Body of pancreas (tissue), 4 donors: Measurements from ENCODE around the gene EFCAB6. TPM values are rescaled to one million over a fixed set of nuclear protein-coding genes. Genes with fewer than 3 reads are reported as not detected.

ENCODE experiments used
- ATAC-seq: fragments of 150-250 bp; one replicate; pipeline ENCODE4 v1.9.1; 2016
- DNase-seq, 4 donors: peaks; one replicate each; pipeline ENCODE4 v3.0.0-alpha.2; 2019
- H3K27ac ChIP-seq, 4 donors: fragments of 200-600 bp; sonication (generic); 1 replicate in 3 of 4; 2 replicates in 1 of 4; pipeline versions ENCODE4 v1.5.1 to v1.6.1; 2016 to 2019; ENCODE audit warnings: mild to moderate bottlenecking in 1 of 4, mixed read lengths in 1 of 4, moderate library complexity in 1 of 4
- H3K27me3 ChIP-seq, 2 donors: fragments of 200-600 bp; sonication (generic); one replicate each; pipeline ENCODE4 v1.6.0; 2016; ENCODE audit warnings: mild to moderate bottlenecking in 1 of 2
- H3K36me3 ChIP-seq, 2 donors: fragments of 200-600 bp; sonication (generic); replicated peaks in 1 of 2; 2 replicates each; pipeline ENCODE4 v1.5.1; 2016; ENCODE audit warnings: low read depth in 2 of 2; ENCODE audit not compliant: insufficient read depth in 1 of 2
- H3K4me1 ChIP-seq: fragments of 200-600 bp; sonication (generic); one replicate; pipeline ENCODE4 v1.6.0; 2016
- H3K4me3 ChIP-seq, 2 donors: fragments of 200-600 bp; sonication (generic); 1 replicate in 1 of 2; 2 replicates in 1 of 2; pipeline ENCODE4 v1.5.1; 2016 to 2019
- H3K9me3 ChIP-seq, 3 donors: fragments of 200-600 bp; sonication (generic); 1 replicate in 2 of 3; 2 replicates in 1 of 3; pipeline ENCODE4 v1.5.1; 2016
- CTCF ChIP-seq, 7 experiments: fragments of 450-650 bp in 4 of 7; fragments of 200-600 bp in 3 of 7; sonication (generic) in 3 of 7; IDR thresholded peaks; one replicate each; pipeline ENCODE4 v1.5.1; 2016 to 2019; ENCODE audit warnings: antibody characterized with exemption in 7 of 7
- POLR2A ChIP-seq, 3 donors: fragments of 450-650 bp; IDR thresholded peaks; one replicate each; pipeline ENCODE4 v1.6.1; 2016; ENCODE audit warnings: antibody characterized with exemption in 3 of 3, mild to moderate bottlenecking in 2 of 3
- WGBS, 2 donors: methylation state at CpG; one replicate each; pipeline ENCODE4 v1.1.5; 2017; 5-methylcytosine and 5-hydroxymethylcytosine counted together
- intact Hi-C: fragments of 100-400 bp; cut with DNase I; formaldehyde crosslinking; loops from one replicate; pipeline ENCODE4 v1.15.1; 2023
- total RNA-seq, 2 donors: library from RNA; depleted of rRNA; stranded (reverse); fragments of >200 nt; gene quantifications; one replicate each; pipeline ENCODE4 v1.1.0, GENCODE V29; 2016

The EFCAB6 gene
- total RNA-seq, 2 donors from 2014 or later: 4.0 to 4.4 TPM

GRCh38 chr22:43634316-43634715 lies 177.8 kb downstream of the EFCAB6 start:
- no peaks in the 10 kb centered on the region for H3K27me3 ChIP-seq
- H3K4me3 ChIP-seq: no peak overlapping the region
- 63 to 95% methylated on average over 3 to 4 of the region's 4 CpGs for WGBS, 2 donors
- intact Hi-C loops: no loop called here
- ATAC-seq: no peak
- H3K27ac ChIP-seq: no peak overlapping the region
- no peak for TF ChIP-seq POLR2A (IDR thresholded peaks at IDR 0.05)
- no peak for TF ChIP-seq CTCF (IDR thresholded peaks at IDR 0.05)
- peaks cover 0 to 4% (median 0%) of the 10 kb centered on the region in 3 donors for H3K9me3 ChIP-seq
- H3K4me1 ChIP-seq: no peaks in the 10 kb centered on the region
- DNase-seq: no peak
- H3K36me3 ChIP-seq: no peaks in the 10 kb centered on the region

- TF ChIP-seq CTCF (IDR thresholded peaks at IDR 0.05) (no peak), POLR2A (IDR thresholded peaks at IDR 0.05) (no peak)
- WGBS, 2 donors: 79 to 80% methylated on average over 13 of the region's 13 CpGs
- Histone ChIP-seq H3K4me3 (no peak overlapping the region), H3K36me3 (no peaks in the 10 kb centered on the region), H3K27me3 (no peaks in the 10 kb centered on the region), H3K9me3 (no peaks in the 10 kb centered on the region), H3K27ac (no peak overlapping the region), H3K4me1 (no peaks in the 10 kb centered on the region)
- intact Hi-C loops: no loop called here
- DNase-seq (no peak), ATAC-seq (no peak)
These were observed 178.3 kb downstream of the EFCAB6 start for GRCh38 chr22:43633631-43634285.

- no peaks in the 10 kb centered on the region for H3K4me1 ChIP-seq
- WGBS, 2 donors: 93 to 94% methylated on average over 10 of the region's 10 CpGs
- no peaks in the 10 kb centered on the region for H3K36me3 ChIP-seq
- no peaks in the 10 kb centered on the region for H3K27me3 ChIP-seq
- H3K9me3 ChIP-seq: no peaks in the 10 kb centered on the region
- ATAC-seq: no peak
- TF ChIP-seq CTCF (IDR thresholded peaks at IDR 0.05): no peak
- TF ChIP-seq POLR2A (IDR thresholded peaks at IDR 0.05): no peak
- intact Hi-C loops: no loop called here
- no peak for DNase-seq
- H3K27ac ChIP-seq: no peak overlapping the region
- H3K4me3 ChIP-seq: no peak overlapping the region
These were observed 180.3 kb downstream of the EFCAB6 start for GRCh38 chr22:43631846-43632245.

- 91 to 92% methylated on average over 11 of the region's 11 CpGs for WGBS, 2 donors
These were observed 180.9 kb downstream of the EFCAB6 start for GRCh38 chr22:43631201-43631600.

More at GRCh38 chr22:43631201-43631600, 180.9 kb downstream of the EFCAB6 start:
- no peaks in the 10 kb centered on the region for H3K9me3 ChIP-seq
- no peak for TF ChIP-seq POLR2A (IDR thresholded peaks at IDR 0.05)
- TF ChIP-seq CTCF (IDR thresholded peaks at IDR 0.05): no peak
- no peak overlapping the region for H3K4me3 ChIP-seq
- ATAC-seq (no peak), DNase-seq (no peak)
- no peaks in the 10 kb centered on the region for H3K36me3 ChIP-seq
- no peaks in the 10 kb centered on the region for H3K4me1 ChIP-seq
- no peaks in the 10 kb centered on the region for H3K27me3 ChIP-seq
- H3K27ac ChIP-seq: no peak overlapping the region
- intact Hi-C loops: no loop called here
